Lung (tissue), 12 donors: ENCODE data around the gene SPATS2. TPM values are rescaled to one million over a fixed set of nuclear protein-coding genes. Genes with fewer than 3 reads are reported as not detected.

Source experiments
- ATAC-seq: fragments of 200-7000 bp; cut with Tn5 transposase; one replicate; pipeline ENCODE4 v1.9.1; 2020; ENCODE audit warnings: moderate number of reproducible peaks; ENCODE audit not compliant: insufficient read depth, low FRiP score
- DNase-seq, 3 donors: peaks; one replicate each; pipeline ENCODE4 v3.0.0-alpha.2; 2013 to 2017
- H3K27ac ChIP-seq, 2 donors: one replicate each; pipeline ENCODE4 v1.5.1; 2013; ENCODE audit warnings: mild to moderate bottlenecking in 2 of 2, moderate library complexity in 2 of 2, control low read depth in 1 of 2, inconsistent platforms in 1 of 2, low read depth in 1 of 2, low read length in 1 of 2
- H3K27me3 ChIP-seq, 3 donors: one replicate each; pipeline ENCODE4 v1.5.1; 2013; ENCODE audit warnings: low read length in 2 of 3; ENCODE audit not compliant: control insufficient read depth in 3 of 3, insufficient read depth in 3 of 3
- H3K36me3 ChIP-seq, 4 donors: one replicate each; pipeline ENCODE4 v1.5.1; 2013; ENCODE audit warnings: low read length in 4 of 4, mild to moderate bottlenecking in 1 of 4, moderate library complexity in 1 of 4; ENCODE audit not compliant: control insufficient read depth in 4 of 4, insufficient read depth in 4 of 4
- H3K4me1 ChIP-seq, 5 donors: one replicate each; pipeline ENCODE4 v1.5.1; 2013; ENCODE audit warnings: low read length in 5 of 5, mild to moderate bottlenecking in 2 of 5, moderate library complexity in 1 of 5; ENCODE audit not compliant: control insufficient read depth in 5 of 5, insufficient read depth in 5 of 5
- H3K4me3 ChIP-seq: one replicate; pipeline ENCODE4 v1.5.1; 2013; ENCODE audit warnings: mild to moderate bottlenecking, control low read depth, moderate library complexity
- H3K9ac ChIP-seq, 2 donors: one replicate each; pipeline ENCODE4 v1.5.1; 2013; ENCODE audit warnings: low read length in 2 of 2, control low read depth in 1 of 2; ENCODE audit not compliant: insufficient read depth in 1 of 2
- H3K9me3 ChIP-seq, 4 donors: one replicate each; pipeline ENCODE4 v1.5.1; 2013; ENCODE audit warnings: low read length in 3 of 4, mild to moderate bottlenecking in 1 of 4, moderate library complexity in 1 of 4; ENCODE audit not compliant: control insufficient read depth in 4 of 4, insufficient read depth in 3 of 4
- whole genome bisulfite sequencing, 2 donors: extraction: QIAGEN DNeasy Blood & Tissue Kit; methylation state at CpG; one replicate each; pipeline ENCODE4 v1.1.7; 2013; 5-methylcytosine and 5-hydroxymethylcytosine counted together
- polyA plus RNA-seq, 2 donors: library from polyadenylated mRNA; stranded (reverse); fragments of 200-250 nt; gene quantifications; one replicate each; pipeline ENCODE4 v1.2.1, GENCODE V29; 2013
- total RNA-seq, 2 donors: library from RNA; depleted of rRNA in 1 of 2; stranded (reverse); fragments of >200 nt in 1 of 2; gene quantifications; one replicate each; pipeline ENCODE4 v1.2.1, GENCODE V29; 2014 to 2021
- TF ChIP-seq, protein P1 (sequence below): IDR thresholded peaks from 2 replicates; pipeline ENCODE4 v1.5.1; 2012; ENCODE audit warnings: mild to moderate bottlenecking; ENCODE audit errors: control extremely low read depth, extremely low read depth
- donor health status: control.
- donor health status: control.
- donor health status: Bipolar disorder and iron deficiency.
- donor health status: healthy.
- donor health status: DM: yes; HTN: yes; CAD: no.

The SPATS2 gene
- total and polyA plus RNA-seq, 4 donors = 6.6 to 48.8 (median 10.0) TPM

- Histone ChIP-seq H3K4me1 (peaks cover 0 to 4% (median 0%) of the 10 kb centered on the region in 5 donors), H3K4me3 (no peak overlapping the region), H3K27me3 (no peaks in the 10 kb centered on the region), H3K36me3 (peaks cover 0 to 1% (median 0%) of the 10 kb centered on the region in 4 donors), H3K27ac (no peak overlapping the region), H3K9me3 (no peaks in the 10 kb centered on the region), H3K9ac (no peak overlapping the region)
- DNase-seq (peak in 2 of 3 donors; percentile 24 to 54), ATAC-seq (no peak)
- TF ChIP-seq, protein P1, sequence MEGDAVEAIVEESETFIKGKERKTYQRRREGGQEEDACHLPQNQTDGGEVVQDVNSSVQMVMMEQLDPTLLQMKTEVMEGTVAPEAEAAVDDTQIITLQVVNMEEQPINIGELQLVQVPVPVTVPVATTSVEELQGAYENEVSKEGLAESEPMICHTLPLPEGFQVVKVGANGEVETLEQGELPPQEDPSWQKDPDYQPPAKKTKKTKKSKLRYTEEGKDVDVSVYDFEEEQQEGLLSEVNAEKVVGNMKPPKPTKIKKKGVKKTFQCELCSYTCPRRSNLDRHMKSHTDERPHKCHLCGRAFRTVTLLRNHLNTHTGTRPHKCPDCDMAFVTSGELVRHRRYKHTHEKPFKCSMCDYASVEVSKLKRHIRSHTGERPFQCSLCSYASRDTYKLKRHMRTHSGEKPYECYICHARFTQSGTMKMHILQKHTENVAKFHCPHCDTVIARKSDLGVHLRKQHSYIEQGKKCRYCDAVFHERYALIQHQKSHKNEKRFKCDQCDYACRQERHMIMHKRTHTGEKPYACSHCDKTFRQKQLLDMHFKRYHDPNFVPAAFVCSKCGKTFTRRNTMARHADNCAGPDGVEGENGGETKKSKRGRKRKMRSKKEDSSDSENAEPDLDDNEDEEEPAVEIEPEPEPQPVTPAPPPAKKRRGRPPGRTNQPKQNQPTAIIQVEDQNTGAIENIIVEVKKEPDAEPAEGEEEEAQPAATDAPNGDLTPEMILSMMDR = no peak
Observed at GRCh38 chr12:49413796-49414195, 46.5 kb downstream of the SPATS2 start.

GRCh38 chr12:49414364-49414763 is 47.1 kb downstream of the SPATS2 start:
- TF ChIP-seq, protein P1 = no peak
- no peak for DNase-seq
- no peaks in the 10 kb centered on the region for H3K27me3 ChIP-seq
- H3K36me3 ChIP-seq = peaks cover 0 to 1% (median 0%) of the 10 kb centered on the region in 4 donors
- 85 to 96% methylated on average over 2 of the region's 2 CpGs for WGBS, 2 donors
- no peak overlapping the region for H3K27ac ChIP-seq
- no peak overlapping the region for H3K4me3 ChIP-seq
- no peak for ATAC-seq
- H3K4me1 ChIP-seq = peaks cover 0 to 10% (median 3%) of the 10 kb centered on the region in 5 donors
- no peaks in the 10 kb centered on the region for H3K9me3 ChIP-seq
- no peak overlapping the region for H3K9ac ChIP-seq

GRCh38 chr12:49415521-49415970 is 48.3 kb downstream of the SPATS2 start:
- no peak for DNase-seq
- TF ChIP-seq, protein P1 = no peak
- Histone ChIP-seq H3K4me1 (peaks cover 0 to 11% (median 3%) of the 10 kb centered on the region in 5 donors), H3K36me3 (no peaks in the 10 kb centered on the region), H3K27ac (no peak overlapping the region), H3K27me3 (no peaks in the 10 kb centered on the region), H3K9me3 (no peaks in the 10 kb centered on the region), H3K4me3 (no peak overlapping the region), H3K9ac (no peak overlapping the region)
- WGBS, 2 donors = 93 to 96% methylated on average over 3 of the region's 3 CpGs
- no peak for ATAC-seq

DNA sequence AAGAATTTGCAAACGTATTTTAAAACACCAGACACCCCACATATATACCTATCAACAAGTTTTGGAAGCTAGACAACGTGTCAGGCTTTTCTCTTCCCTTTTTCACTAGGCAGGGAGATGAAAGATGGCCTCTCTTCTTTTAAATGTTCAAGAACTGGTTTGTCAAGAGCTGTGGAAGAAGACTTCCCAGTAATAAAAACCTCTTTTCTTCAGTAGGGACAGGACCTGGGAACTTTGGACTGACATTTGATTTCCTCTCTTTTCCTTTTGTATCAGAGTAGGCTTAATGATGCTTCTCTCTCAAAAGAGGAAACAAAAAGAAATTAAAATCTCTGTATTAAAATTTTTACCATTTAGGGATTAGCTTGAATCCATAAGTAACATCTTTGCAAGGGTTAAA is 49.6 kb downstream of the SPATS2 start:
- H3K9ac ChIP-seq = no peak overlapping the region
- DNase-seq = no peak

More for the DNA sequence above, 49.6 kb downstream of the SPATS2 start:
- Histone ChIP-seq H3K36me3 (no peaks in the 10 kb centered on the region), H3K4me3 (no peak overlapping the region), H3K27me3 (no peaks in the 10 kb centered on the region), H3K27ac (no peak overlapping the region), H3K9me3 (no peaks in the 10 kb centered on the region), H3K4me1 (peaks cover 0 to 11% (median 3%) of the 10 kb centered on the region in 5 donors)
- ATAC-seq = no peak
- 60 to 80% methylated on average over 2 of the region's 2 CpGs for WGBS, 2 donors
- TF ChIP-seq, protein P1 = no peak
